Stimulated activated effector memory CD8-positive, alpha-beta T cell treated with anti-CD3 and anti-CD28 coated beads, Interleukin-12 subunit alpha, Interleukin-12 subunit beta, amount 100 ng/mL, for 72 hours (primary cell): ENCODE measurements around the gene CRYGS.
"Not testable (repeated sequence)": the region's sequence is repeated elsewhere in the genome, so short reads cannot be mapped to it uniquely, and the experiment has no call there.

Experiments
- ATAC-seq: fragments of 150-1000 bp; cut with Tn5 transposase; 2 replicates; pipeline ENCODE4 v1.10.0; 2021
- DNase-seq, 2 donors: peaks; one replicate each; pipeline ENCODE4 v3.0.0; 2021 to 2022; ENCODE audit warnings: low spot score in 2 of 2
- H3K27ac Mint-ChIP-seq: one replicate; pipeline ENCODE4 v1.8.0; 2022; ENCODE audit warnings: mild to moderate bottlenecking, mixed read lengths
- H3K36me3 Mint-ChIP-seq: one replicate; pipeline ENCODE4 v1.8.0; 2022; ENCODE audit warnings: mild to moderate bottlenecking, mixed read lengths
- H3K4me1 Mint-ChIP-seq: one replicate; pipeline ENCODE4 v1.8.0; 2022; ENCODE audit warnings: mixed read lengths
- H3K4me3 Mint-ChIP-seq: one replicate; pipeline ENCODE4 v1.8.0; 2022; ENCODE audit warnings: mild to moderate bottlenecking, mixed read lengths
- H3K9me3 Mint-ChIP-seq: one replicate; pipeline ENCODE4 v1.8.0; 2022; ENCODE audit warnings: mixed read lengths

Gene CRYGS

DNA sequence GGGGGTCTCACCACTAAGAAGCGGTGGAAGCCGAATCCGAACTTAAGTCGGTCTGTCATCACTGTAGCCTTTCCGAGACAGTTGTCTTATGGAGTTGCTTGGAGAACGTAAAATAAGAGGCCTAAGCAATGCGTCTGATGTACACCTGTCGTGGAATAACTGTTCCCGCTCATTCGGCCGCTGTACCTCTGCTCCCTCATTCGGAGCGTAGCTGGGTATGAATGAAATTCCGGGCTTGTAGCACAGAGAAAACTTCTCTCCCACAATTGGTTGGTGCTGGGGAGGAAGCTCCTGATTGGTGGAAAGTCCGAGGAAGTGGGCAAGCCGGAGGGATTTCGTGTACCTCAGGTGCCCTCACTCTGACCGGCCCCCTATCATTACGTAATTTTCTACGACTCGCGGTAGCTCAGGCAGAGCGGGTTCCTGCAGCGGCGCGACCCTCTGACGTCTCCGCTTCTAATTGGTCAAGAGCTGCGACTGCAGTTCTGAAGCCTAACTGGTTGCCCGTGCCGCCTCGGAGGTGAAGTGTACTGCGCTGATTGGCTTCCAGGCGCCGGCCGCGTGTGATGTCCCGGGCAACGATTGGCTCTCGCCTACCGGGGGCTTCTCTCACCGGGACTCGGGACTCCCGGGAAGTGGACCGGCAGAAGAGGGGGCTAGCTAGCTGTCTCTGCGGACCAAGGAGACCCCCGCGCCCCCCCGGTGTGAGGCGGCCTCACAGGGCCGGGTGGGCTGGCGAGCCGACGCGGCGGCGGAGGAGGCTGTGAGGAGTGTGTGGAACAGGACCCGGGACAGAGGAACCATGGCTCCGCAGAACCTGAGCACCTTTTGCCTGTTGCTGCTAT, 26.1 kb upstream of the CRYGS start, which contains the start of gene DNAJB11:
DNAJB11 (plus strand) TSS at position 625 of the 845 bp plus-strand sequence; CDS start at position 803, 178 bp downstream.
- Mint-ChIP-seq H3K36me3 (peaks cover 62% of the 10 kb centered on the region), H3K9me3 (no peaks in the 10 kb centered on the region), H3K4me3 (peak within 1 kb of the TSS; percentile 93), H3K4me1 (peaks cover 35% of the 10 kb centered on the region), H3K27ac (peak within 1 kb of the TSS; percentile 98)
- ATAC-seq (peak; percentile 94), DNase-seq (peak; percentile 91 to 97)

DNA sequence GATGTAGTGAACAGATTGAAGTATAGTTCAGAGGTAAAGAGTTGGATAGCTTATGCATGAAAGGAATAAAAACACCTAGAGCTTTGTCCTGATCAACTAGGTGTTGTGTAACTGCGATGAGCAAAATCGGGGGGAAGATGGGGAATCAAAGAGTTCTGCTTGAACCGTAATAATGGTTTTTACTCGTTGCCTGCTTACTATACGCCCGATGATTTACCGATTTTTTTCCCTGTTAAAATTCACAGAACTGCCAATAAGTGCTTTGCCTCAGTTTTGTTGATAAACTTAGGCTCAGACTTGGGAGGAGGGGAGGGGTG, 25.6 kb upstream of the CRYGS start:
- Mint-ChIP-seq H3K4me1 (peaks cover 35% of the 10 kb centered on the region), H3K9me3 (no peaks in the 10 kb centered on the region), H3K36me3 (peaks cover 56% of the 10 kb centered on the region), H3K27ac (peak overlapping the region; percentile 98), H3K4me3 (peak overlapping the region; percentile 93)
- no peak for DNase-seq
- ATAC-seq = no peak

- ATAC-seq, H3K9me3 Mint-ChIP-seq, DNase-seq: not testable (repeated sequence)
- Mint-ChIP-seq H3K4me3 (peak overlapping the region; percentile 93), H3K4me1 (peaks cover 39% of the 10 kb centered on the region), H3K27ac (peak overlapping the region; percentile 98), H3K36me3 (peaks cover 54% of the 10 kb centered on the region)
Observed at GRCh38 chr3:186569361-186569760, 25.2 kb upstream of the CRYGS start.

GRCh38 chr3:186567072-186567921, 23.1 kb upstream of the CRYGS start, which contains the start of gene TBCCD1:
Gene TBCCD1 (minus strand): TSS chr3:186567339. CDS start chr3:186564329, 3,010 bp downstream.
- peak; percentile 76 for ATAC-seq

GRCh38 chr3:186566772-186567071, 22.5 kb upstream of the CRYGS start:
- Mint-ChIP-seq H3K36me3 (peaks cover 54% of the 10 kb centered on the region), H3K4me1 (peaks cover 55% of the 10 kb centered on the region), H3K27ac (peak overlapping the region; percentile 94), H3K9me3 (no peaks in the 10 kb centered on the region), H3K4me3 (peak overlapping the region; percentile 93)
- ATAC-seq (no peak), DNase-seq (no peak)

More at GRCh38 chr3:186567072-186567921, 23.1 kb upstream of the CRYGS start, which contains the start of gene TBCCD1:
- Mint-ChIP-seq H3K4me1 (peaks cover 53% of the 10 kb centered on the region), H3K4me3 (peak within 1 kb of the TSS; percentile 93), H3K36me3 (peaks cover 54% of the 10 kb centered on the region), H3K27ac (peak within 1 kb of the TSS; percentile 94), H3K9me3 (no peaks in the 10 kb centered on the region)
- peak; percentile 100 for DNase-seq

- Mint-ChIP-seq H3K9me3 (no peaks in the 10 kb centered on the region), H3K4me3 (no peak overlapping the region), H3K4me1 (peaks cover 62% of the 10 kb centered on the region), H3K27ac (peak overlapping the region; percentile 37), H3K36me3 (peaks cover 53% of the 10 kb centered on the region)
- ATAC-seq (no peak), DNase-seq (no peak)
Observed at GRCh38 chr3:186564586-186564985, 20.4 kb upstream of the CRYGS start.

DNA sequence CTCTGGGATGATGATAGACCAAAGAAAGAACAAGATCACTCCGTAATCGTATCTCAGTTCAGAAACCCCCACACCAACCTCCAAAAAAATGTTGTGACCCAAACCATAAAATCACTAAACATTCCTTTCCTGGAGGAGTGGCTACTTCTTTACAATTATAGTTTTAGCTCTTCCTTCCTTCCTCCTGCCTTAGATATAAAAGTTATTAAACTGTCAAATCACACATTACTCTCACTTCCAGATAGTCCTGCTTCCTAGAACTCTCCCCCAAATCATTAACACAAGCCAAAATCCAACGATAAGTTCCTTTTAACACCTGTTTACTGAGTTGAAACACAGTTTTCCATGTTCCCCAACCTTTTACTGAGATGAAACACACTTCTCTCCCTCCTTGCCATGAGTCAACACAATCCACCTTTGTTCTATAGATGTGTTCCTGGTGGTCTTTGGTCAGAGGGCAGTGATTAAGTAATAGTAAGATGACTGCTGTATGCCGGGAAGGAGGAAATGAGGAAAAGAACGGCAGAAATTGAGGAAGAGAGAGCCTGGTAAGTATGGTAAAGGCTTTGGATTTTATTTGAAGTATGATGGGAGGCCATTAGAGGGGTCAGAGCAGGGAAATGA, 8.3 kb upstream of the CRYGS start:
- no peak for ATAC-seq
- Mint-ChIP-seq H3K36me3 (peaks cover 93% of the 10 kb centered on the region), H3K27ac (no peak overlapping the region), H3K4me1 (no peaks in the 10 kb centered on the region), H3K4me3 (no peak overlapping the region), H3K9me3 (no peaks in the 10 kb centered on the region)
- no peak for DNase-seq

- peaks cover 93% of the 10 kb centered on the region for H3K36me3 Mint-ChIP-seq
- H3K27ac Mint-ChIP-seq = no peak overlapping the region
- ATAC-seq (no peak), DNase-seq (no peak)
- H3K4me1 Mint-ChIP-seq = no peaks in the 10 kb centered on the region
- no peaks in the 10 kb centered on the region for H3K9me3 Mint-ChIP-seq
- no peak overlapping the region for H3K4me3 Mint-ChIP-seq
Observed at GRCh38 chr3:186551387-186551786, 7.2 kb upstream of the CRYGS start.

DNA sequence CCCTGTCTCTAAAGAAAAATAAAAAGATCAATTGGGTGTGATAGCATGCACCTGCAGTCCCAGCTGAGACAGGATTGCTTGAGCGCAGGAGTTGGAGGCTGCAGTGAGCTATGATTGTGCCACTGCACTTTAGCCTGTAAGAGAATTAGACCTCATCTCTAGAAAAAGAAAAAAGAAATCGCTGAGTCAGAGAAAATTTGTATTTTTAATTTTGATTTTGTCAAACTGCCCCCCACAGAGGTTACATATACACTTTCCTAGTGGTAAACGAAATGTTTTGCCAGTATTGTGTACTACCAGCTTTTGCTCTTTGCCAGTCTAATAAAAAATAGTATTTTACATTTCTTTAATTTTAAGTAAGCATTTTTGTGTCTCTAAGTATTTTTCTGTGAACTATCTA, 5.3 kb upstream of the CRYGS start:
- ATAC-seq (no peak), DNase-seq (no peak)
- Mint-ChIP-seq H3K4me3 (no peak overlapping the region), H3K9me3 (no peaks in the 10 kb centered on the region), H3K36me3 (peaks cover 93% of the 10 kb centered on the region), H3K27ac (no peak overlapping the region), H3K4me1 (no peaks in the 10 kb centered on the region)

DNA sequence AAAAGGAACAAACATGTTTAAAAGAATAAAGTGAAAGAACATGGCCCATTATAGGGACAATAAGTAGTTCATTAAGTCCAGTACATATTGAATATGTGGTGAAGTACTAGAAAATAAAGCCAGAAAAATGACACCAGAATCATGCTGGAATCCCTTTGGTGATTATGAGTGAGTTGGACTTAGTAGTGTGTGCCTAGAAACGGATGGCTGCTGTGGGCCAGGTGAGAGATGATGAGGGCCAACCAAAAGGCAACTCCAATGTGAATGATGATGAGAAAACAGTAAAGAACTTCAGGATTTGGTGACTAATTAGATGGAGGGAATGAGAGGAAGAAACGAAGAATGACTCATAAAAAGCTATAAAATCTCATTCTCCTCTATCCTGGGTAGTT, 3.3 kb downstream of the CRYGS start:
- no peaks in the 10 kb centered on the region for H3K9me3 Mint-ChIP-seq
- H3K36me3 Mint-ChIP-seq = peaks cover 27% of the 10 kb centered on the region
- H3K27ac Mint-ChIP-seq = peak overlapping the region; percentile 13
- DNase-seq = no peak
- H3K4me3 Mint-ChIP-seq = no peak overlapping the region
- H3K4me1 Mint-ChIP-seq = peaks cover 30% of the 10 kb centered on the region
- peak; percentile 5 for ATAC-seq

DNA sequence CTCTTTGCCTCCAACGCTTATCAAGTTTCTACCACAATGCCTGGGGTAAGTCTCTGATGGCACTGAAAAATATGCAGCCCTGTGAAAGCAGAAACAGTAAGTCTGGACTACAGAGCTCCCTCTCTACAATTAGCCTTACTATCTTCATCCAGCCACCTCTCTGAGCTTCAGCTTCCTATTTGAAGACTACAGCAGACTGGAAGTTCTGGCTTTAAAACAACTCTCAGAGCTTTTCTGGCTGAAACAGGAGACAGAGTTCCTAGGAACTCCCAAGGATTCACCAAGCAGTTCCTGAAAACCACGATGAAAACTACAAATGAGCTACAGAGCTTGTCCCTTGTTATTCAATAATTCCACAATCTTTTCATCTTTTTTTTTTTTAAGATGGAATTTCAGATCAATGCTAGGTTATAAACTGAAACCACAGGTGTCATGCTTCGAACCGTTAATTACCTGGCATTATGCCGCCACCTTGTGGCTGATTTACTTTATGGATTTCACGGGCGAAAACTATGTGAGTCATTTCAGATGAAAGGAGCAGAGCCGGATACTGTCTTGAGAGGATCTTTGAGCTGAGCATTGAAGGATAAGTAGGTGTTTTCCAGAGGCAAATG, 3.9 kb downstream of the CRYGS start:
- H3K36me3 Mint-ChIP-seq = peaks cover 22% of the 10 kb centered on the region
- H3K27ac Mint-ChIP-seq = peak overlapping the region; percentile 13
- no peaks in the 10 kb centered on the region for H3K9me3 Mint-ChIP-seq
- peak; percentile 85 for ATAC-seq
- peaks cover 35% of the 10 kb centered on the region for H3K4me1 Mint-ChIP-seq
- no peak overlapping the region for H3K4me3 Mint-ChIP-seq
- peak; percentile 72 to 84 for DNase-seq

DNA sequence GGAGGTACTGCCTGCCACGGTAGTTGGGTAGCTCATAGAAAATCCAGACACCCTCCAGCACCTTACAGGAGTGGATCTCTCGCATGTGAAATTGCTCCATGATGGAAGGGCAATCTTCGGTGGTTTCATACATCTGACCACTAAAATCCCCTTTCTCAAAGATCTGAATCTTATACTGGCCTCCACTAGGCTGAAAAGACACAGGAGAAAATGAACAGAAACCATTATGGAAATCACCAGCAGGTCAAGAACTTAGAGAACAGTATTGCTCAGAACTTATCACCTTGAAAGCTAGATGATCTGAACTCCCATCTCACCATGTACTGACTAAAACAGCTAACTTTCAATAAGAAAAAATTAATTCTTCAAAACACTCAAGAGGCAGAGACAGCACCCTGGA, 5.4 kb downstream of the CRYGS start:
- no peaks in the 10 kb centered on the region for H3K9me3 Mint-ChIP-seq
- DNase-seq (no peak), ATAC-seq (peak; percentile 8)
- no peak overlapping the region for H3K4me3 Mint-ChIP-seq
- peaks cover 50% of the 10 kb centered on the region for H3K4me1 Mint-ChIP-seq
- no peak overlapping the region for H3K27ac Mint-ChIP-seq
- peaks cover 8% of the 10 kb centered on the region for H3K36me3 Mint-ChIP-seq

- H3K4me3 Mint-ChIP-seq = no peak overlapping the region
- H3K9me3 Mint-ChIP-seq = no peaks in the 10 kb centered on the region
- no peaks in the 10 kb centered on the region for H3K36me3 Mint-ChIP-seq
- ATAC-seq = no peak
- peaks cover 58% of the 10 kb centered on the region for H3K4me1 Mint-ChIP-seq
- DNase-seq = peak in 1 of 2 donors; percentile 43
- no peak overlapping the region for H3K27ac Mint-ChIP-seq
Observed at GRCh38 chr3:186536883-186537844, 7.0 kb downstream of the CRYGS start.

- DNase-seq (peak in 1 of 2 donors; percentile 69), ATAC-seq (peak; percentile 91)
- Mint-ChIP-seq H3K4me3 (peak overlapping the region; percentile 52), H3K36me3 (no peaks in the 10 kb centered on the region), H3K4me1 (peaks cover 44% of the 10 kb centered on the region), H3K9me3 (no peaks in the 10 kb centered on the region), H3K27ac (peak overlapping the region; percentile 91)
Observed at GRCh38 chr3:186534113-186534669, 10.0 kb downstream of the CRYGS start.
